ENCODE data around the gene TRPV4.

TRPV4 gene

GRCh38 chr12:109783965-109784244 lies 49.3 kb downstream of the TRPV4 start:
- no peak overlapping the region for H3K27ac Mint-ChIP-seq
- H3K27me3 Mint-ChIP-seq (ENCODE audit: low read depth), result peaks cover 4% of the 10 kb centered on the region
- no peaks in the 10 kb centered on the region for H3K4me1 Mint-ChIP-seq
- H3K9me3 Mint-ChIP-seq, result peaks cover 3% of the 10 kb centered on the region
- TF ChIP-seq CTCF (IDR thresholded peaks at IDR 0.05; ENCODE audit: unreplicated experiment in 3 of 3), result no peak
- H3K4me3 Mint-ChIP-seq, result no peak overlapping the region
- H3K36me3 Mint-ChIP-seq (ENCODE audit: low read depth), result peaks cover 6% of the 10 kb centered on the region

GRCh38 chr12:109783135-109783964 lies 49.8 kb downstream of the TRPV4 start:
- Mint-ChIP-seq H3K27ac (no peak overlapping the region), H3K4me3 (no peak overlapping the region), H3K9me3 (peaks cover 3% of the 10 kb centered on the region), H3K27me3 (ENCODE audit: low read depth) (peaks cover 2% of the 10 kb centered on the region), H3K4me1 (no peaks in the 10 kb centered on the region), H3K36me3 (ENCODE audit: low read depth) (peaks cover 6% of the 10 kb centered on the region)
- no peak for TF ChIP-seq CTCF (IDR thresholded peaks at IDR 0.05; ENCODE audit: unreplicated experiment in 3 of 3)

GRCh38 chr12:109782326-109782703 lies 50.9 kb downstream of the TRPV4 start:
- Mint-ChIP-seq H3K27ac (no peak overlapping the region), H3K36me3 (ENCODE audit: low read depth) (peaks cover 6% of the 10 kb centered on the region), H3K9me3 (peaks cover 3% of the 10 kb centered on the region), H3K4me3 (no peak overlapping the region), H3K4me1 (no peaks in the 10 kb centered on the region), H3K27me3 (ENCODE audit: low read depth) (no peaks in the 10 kb centered on the region)
- TF ChIP-seq CTCF (IDR thresholded peaks at IDR 0.05; ENCODE audit: unreplicated experiment in 3 of 3), result no peak

- Mint-ChIP-seq H3K27me3 (ENCODE audit: low read depth) (no peaks in the 10 kb centered on the region), H3K9me3 (peaks cover 3% of the 10 kb centered on the region), H3K4me1 (no peaks in the 10 kb centered on the region), H3K36me3 (ENCODE audit: low read depth) (peaks cover 6% of the 10 kb centered on the region), H3K27ac (no peak overlapping the region), H3K4me3 (no peak overlapping the region)
- no peak for TF ChIP-seq CTCF (IDR thresholded peaks at IDR 0.05; ENCODE audit: unreplicated experiment in 3 of 3)
Observed at GRCh38 chr12:109781668-109782325, 51.4 kb downstream of the TRPV4 start.

GRCh38 chr12:109779382-109779781 lies 53.8 kb downstream of the TRPV4 start:
- H3K36me3 Mint-ChIP-seq (ENCODE audit: low read depth), result peaks cover 6% of the 10 kb centered on the region
- TF ChIP-seq CTCF (IDR thresholded peaks at IDR 0.05; ENCODE audit: unreplicated experiment in 3 of 3), result no peak
- H3K27me3 Mint-ChIP-seq (ENCODE audit: low read depth), result no peaks in the 10 kb centered on the region
- H3K4me1 Mint-ChIP-seq, result no peaks in the 10 kb centered on the region
- peaks cover 3% of the 10 kb centered on the region for H3K9me3 Mint-ChIP-seq
- H3K4me3 Mint-ChIP-seq, result no peak overlapping the region
- no peak overlapping the region for H3K27ac Mint-ChIP-seq

GRCh38 chr12:109778684-109779083 lies 54.5 kb downstream of the TRPV4 start:
- peaks cover 3% of the 10 kb centered on the region for H3K9me3 Mint-ChIP-seq
- no peak overlapping the region for H3K4me3 Mint-ChIP-seq
- peaks cover 6% of the 10 kb centered on the region for H3K36me3 Mint-ChIP-seq (ENCODE audit: low read depth)
- peaks cover 3% of the 10 kb centered on the region for H3K27me3 Mint-ChIP-seq (ENCODE audit: low read depth)
- H3K4me1 Mint-ChIP-seq, result no peaks in the 10 kb centered on the region
- TF ChIP-seq CTCF (IDR thresholded peaks at IDR 0.05; ENCODE audit: unreplicated experiment in 3 of 3), result no peak
- no peak overlapping the region for H3K27ac Mint-ChIP-seq
